HG03571 (cell line): ENCODE measurements around the gene RASAL3.
"Not testable (repeated sequence)": the region's sequence is repeated elsewhere in the genome, so short reads cannot be mapped to it uniquely, and the experiment has no call there.

ENCODE experiments used
- ATAC-seq: cut with Tn5 transposase; IDR thresholded peaks from one replicate; pipeline ENCODE4 v1.9.1; 2021; ENCODE audit not compliant: unreplicated experiment

Gene RASAL3

DNA sequence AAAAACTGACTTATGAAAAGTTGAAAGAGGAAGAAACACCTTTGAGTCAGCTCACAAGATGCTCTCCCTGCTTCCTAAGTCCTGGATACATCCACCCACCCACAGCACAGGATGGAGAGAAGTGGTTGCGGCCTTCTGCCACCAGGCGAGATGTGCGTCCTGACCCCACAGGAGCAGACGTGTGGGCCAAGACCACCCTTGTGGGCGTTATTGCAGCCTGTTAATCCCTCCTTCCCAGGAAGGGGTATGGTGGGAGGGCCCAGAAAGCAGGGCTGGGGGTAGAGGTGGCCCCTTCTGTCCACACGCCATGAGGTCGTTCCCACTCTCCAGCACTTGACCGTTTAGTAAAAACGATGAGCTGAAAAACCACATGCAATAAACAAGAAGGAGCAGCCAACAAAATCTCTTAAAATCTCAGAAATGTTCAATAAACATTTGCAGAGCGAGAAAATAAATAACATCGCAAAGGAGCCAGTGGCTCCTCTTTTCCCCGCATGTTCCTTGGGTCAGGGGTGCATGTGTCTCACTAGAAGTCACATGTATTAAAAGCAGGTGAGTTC, 43.1 kb downstream of the RASAL3 start:
- no peak for ATAC-seq

DNA sequence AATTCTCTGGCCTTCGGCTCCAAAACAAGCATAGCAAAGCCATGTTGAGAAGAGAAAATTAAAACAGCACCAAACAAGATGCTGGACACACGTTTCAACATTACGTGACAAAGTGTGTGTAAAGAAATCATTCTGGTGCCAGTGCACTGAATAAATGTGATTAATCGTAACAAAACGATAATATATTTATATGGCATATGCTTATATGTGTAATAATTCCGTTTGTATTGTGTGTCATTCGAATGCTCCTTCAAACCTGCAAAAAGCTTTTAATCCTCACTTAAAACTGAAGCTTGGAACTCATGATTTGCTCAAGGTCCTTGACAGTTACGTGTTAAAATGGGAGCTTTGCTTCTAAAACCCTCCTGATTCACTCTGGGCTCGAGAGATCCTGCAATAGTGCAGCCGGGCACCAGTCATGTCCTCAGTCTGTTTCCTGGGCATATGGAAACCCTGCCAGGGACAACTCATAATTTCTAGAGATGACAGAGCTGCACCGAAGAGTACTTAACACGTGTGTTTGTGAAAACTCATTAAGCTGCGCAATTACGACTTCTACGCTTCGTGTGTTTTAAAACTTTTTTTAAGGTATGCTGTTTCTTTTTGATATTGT, 44.8 kb downstream of the RASAL3 start:
- no peak for ATAC-seq

DNA sequence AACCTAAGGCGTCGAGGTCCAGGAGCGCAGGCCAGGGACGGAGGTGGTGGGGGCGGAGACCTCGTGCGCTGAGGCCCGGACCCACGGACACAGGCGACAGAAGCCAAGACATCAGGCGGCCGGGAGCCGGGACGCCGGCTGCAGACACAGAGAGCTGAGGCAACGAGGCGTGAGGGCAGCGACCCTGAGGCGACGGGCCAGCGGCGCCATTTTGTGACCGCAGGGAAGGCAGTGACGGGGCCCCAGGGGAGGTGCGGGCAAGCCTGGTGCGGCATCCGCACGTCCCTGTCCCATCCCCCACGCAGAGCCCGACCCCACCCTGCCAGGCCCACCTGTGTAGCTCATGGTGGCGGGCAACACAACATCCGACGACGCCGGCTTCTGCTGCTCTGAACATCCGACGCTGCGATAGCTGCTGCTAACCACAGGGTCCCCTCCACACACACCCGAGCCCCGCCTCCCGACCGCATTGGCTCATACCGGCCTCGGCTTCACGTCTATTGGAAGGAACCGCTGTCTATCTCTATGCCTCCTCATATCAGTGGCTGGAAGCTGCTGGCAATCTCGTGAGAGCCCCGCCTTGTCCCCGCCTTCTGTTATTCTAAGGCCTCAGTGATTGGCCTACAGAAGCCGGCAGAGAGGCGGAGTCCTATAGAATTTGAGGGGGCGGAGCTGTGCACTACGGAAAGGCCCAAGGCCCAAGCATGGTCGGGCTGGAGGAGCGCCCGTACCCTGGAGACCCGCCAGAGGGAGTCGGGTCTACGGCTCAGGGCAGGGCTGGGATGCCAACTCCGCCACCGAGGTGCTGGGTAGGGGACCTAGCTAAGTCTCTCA, 45.5 kb downstream of the RASAL3 start, which contains the start of gene AKAP8L:
AKAP8L (minus strand) TSS at position 410 of the 834 bp plus-strand sequence; CDS start at position 345, 65 bp downstream.
- ATAC-seq = peak; percentile 91

DNA sequence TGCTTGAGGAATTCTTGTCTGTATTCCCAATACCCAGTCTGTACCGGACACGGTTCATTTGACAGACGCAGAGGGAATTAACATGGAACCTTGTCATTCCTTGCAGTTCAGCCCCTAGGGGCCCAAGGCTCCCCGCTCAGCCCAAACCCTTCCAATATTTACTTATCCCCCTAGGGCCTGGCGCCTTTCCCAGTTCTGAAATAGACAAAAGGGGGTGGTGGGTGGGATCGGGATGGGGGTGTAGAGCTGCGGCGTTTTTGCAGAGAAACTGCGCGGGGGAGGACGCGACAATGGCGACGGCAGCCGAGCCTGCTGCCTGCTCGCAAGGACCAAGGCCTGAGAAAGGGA, 46.1 kb downstream of the RASAL3 start:
- ATAC-seq = no peak

DNA sequence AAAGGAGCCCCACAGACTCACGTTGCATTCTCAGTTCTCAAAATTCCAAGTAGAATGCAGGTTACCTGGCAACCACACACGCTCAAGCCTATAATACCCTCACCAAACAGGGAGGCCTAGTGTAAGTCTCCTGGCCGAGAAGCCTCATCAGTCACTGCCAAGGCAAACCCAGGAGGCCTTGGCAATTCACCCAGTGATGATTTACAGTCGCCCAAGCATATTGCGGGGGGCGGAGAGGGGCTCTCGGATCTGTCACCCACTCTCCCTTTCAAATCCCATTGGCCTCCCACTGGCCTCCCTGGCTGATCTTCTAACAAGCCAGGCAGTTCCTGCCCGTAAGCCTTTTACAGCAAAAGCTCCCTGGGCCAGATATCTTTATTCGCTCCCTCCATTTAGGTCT, 46.6 kb downstream of the RASAL3 start:
- ATAC-seq = no peak

DNA sequence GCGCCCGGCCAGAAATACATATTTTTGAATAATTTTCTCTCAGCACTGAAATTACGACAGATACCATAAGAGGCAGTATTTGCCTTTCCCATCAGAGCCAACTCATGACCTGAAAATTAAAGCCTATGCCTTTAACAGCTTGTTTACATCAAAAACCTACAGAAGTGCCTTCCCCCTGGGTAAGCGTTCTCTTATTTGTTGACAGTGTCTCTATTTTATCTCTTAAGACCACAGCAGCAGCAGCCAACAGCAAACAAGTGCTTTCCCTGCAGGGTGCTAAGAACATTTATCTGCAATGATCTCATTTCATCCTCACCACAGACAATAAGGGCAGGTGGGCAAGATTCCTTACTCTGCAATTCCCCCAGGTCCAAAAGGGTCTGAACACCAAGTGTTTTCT, 51.5 kb downstream of the RASAL3 start:
- no peak for ATAC-seq

DNA sequence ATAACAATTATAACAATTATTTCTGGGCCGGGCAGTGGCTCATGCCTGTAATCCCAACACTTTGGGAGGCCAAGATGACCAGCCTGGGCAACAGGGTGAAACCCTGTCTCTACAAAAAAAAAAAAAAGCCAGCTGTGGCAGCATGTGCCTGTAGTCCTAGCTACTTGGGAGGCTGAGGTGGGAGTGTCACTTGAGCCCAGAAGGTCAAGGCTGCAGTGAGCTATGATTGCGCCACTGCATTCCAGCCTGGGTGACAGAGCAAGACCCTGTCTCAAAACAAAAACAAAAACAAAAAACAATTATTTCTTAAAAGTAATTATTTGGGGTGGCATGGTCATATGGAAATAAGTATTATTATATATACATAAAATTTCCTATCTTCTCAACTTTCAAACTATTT, 53.0 kb downstream of the RASAL3 start:
- ATAC-seq = not testable (repeated sequence)

DNA sequence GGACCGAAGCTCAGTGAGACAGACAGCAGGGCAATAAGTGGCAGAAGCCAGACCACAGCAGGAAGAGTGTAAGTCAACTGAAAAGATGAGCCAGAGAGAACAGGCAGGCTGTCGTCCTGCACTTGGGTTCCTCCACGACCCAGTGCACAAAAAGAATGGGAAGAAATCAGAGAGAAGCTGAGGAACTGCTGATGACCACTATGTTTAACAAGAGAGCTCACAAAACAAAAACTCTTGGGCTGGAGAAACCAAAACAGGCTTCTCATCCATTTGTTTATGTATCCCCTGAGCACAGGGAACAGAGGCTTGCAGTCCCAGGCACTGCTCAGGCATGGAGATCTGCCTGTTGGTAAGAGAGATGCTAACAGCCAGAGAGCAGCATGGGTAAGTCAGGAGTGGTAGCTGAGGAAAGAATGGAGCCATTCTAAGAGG, 59.5 kb downstream of the RASAL3 start:
- no peak for ATAC-seq

DNA sequence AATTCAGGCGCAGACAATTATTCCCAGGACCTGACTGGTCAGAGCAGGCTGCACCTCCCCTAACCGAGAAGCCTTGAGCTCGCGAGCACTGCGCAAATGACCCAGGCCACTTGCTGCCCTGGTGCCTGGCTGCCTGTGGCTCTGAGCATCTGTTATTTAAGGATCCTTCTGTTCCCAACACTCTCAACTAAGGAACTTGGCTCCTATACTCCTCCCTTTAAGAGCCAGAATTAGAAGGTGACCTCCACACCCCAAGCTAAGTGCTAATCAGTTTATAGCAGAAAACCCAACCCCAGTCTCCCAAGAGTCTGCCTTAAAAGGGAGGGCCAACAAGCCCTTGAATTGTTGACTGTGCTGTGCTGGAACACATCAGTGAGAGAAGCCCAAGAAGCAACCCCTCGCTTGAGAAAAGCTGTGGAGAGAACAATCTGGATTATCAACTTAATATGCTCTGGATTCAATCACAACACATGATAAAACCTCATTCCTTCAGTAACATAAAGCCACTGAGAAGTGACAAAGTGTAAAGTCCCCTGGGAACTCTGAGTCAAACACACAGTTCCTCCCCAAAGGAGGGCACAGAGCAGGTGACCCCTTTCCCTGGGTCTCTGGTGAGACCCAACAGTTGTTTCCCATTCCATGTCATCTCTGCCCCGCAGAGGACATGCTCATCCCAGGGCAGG, 60.1 kb downstream of the RASAL3 start:
- ATAC-seq = no peak

DNA sequence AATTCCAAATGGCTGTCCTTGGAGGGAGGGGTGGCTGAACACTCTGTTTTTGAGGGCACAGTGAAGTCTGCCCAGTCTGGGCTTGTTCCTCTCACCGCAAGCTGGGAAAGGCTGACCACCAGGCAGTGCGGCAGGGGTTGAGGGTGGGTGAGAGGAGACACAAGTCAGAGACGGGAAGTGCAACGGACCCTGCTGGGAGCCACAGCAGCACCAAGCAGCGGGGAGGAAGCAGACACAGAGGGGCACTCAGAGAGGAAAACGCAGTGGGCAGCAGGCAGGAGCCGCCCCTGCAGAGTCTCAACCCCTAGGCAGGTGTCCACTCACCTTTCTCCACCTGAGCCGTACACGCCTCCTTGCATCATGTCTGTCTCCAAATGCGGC, 61.2 kb downstream of the RASAL3 start:
- no peak for ATAC-seq

DNA sequence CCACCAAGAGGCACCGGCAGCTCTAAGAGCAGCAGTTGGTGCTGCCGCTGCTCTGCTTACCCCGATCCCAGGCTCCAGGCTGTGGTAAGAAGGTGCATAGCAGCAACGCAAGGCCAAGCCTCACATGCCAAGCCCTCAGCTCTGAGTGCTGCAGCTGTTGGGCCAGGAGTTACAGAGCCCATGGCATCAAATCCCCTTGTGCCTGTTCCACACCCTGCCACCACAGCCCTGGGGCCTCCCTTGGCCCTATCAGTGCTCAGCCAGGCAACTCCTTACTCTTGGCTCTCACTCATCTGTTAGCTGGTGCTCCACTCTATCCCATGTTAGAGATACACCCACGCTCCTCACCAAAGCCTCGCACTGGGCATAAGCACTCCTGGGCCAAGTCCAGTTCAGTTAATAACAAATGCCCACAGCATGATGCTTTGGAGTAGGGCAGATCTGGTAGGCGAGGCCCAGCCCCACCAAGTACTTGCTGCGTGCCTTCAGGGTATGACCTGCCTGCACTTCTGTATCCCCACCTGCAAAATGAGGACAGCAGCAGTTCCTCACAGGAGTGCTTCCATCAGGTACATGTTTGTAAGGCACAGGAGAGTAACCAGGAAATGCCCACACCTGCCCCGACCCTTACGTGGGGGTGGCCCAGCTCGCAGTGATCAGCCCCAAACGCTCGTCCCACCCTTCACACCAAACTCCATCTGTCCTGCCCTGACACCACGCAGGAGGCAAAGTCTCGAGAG, 61.8 kb downstream of the RASAL3 start:
- ATAC-seq = no peak
